Measurements from ENCODE around the gene GIN1. TPM values are rescaled to one million over a fixed set of nuclear protein-coding genes. Genes with fewer than 3 reads are reported as not detected.
"Not testable (repeated sequence)": the region's sequence is repeated elsewhere in the genome, so short reads cannot be mapped to it uniquely, and the experiment has no call there.

GIN1 gene
- total and polyA plus RNA-seq, 10 of the 15 experiments (the other 5 are each of a cell fraction or from before 2014, with no cell fraction given): 3.3 to 9.7 (median 6.8) TPM

- Histone ChIP-seq H3K79me2 (ENCODE audit: control insufficient read depth, insufficient read depth, low read length) (no peaks in the 10 kb centered on the region), H4K20me1 (ENCODE audit: control insufficient read depth, insufficient read depth) (no peaks in the 10 kb centered on the region), H3K27me3 (replicated peaks in 1 of 2; ENCODE audit: control insufficient read depth in 2 of 2, insufficient read depth in 2 of 2, low read length in 1 of 2) (no peaks in the 10 kb centered on the region), H3K4me3 (no peak overlapping the region), H3K9me3 (replicated peaks; ENCODE audit: control insufficient read depth, insufficient read depth, low read length) (peaks cover 1% of the 10 kb centered on the region; the same call in 1 of the 3 replicates), H3K4me1 (ENCODE audit: control insufficient read depth, insufficient read depth, low read length) (no peaks in the 10 kb centered on the region), H2AFZ (ENCODE audit: control insufficient read depth, low read depth, low read length) (no peak overlapping the region), H3K27ac (ENCODE audit: control insufficient read depth, insufficient read depth) (no peak overlapping the region), H3K36me3 (ENCODE audit: control insufficient read depth in 2 of 2, insufficient read depth in 2 of 2, low read length in 1 of 2) (no peaks in the 10 kb centered on the region), H3K9ac (ENCODE audit: control insufficient read depth, insufficient read depth, low read length) (no peak overlapping the region), H3K4me2 (ENCODE audit: control insufficient read depth, insufficient read depth) (no peak overlapping the region)
- POLR2A ChIA-PET: no interaction called here
- DNase-seq (ENCODE audit: low read depth, low spot score): no peak
- RAD21 ChIA-PET (ENCODE audit: unreplicated experiment): no interaction called here
- TF ChIP-seq ELK1 (IDR thresholded peaks at IDR 0.05; ENCODE audit: low read depth, low read length) (no peak), KDM1A (IDR thresholded peaks at IDR 0.05; ENCODE audit: borderline replicate concordance) (no peak), MTA3 (IDR thresholded peaks at IDR 0.05; ENCODE audit: borderline replicate concordance, low read length) (no peak), SUZ12 (IDR thresholded peaks at IDR 0.05; ENCODE audit: unreplicated experiment) (no peak), IRF5 (IDR thresholded peaks at IDR 0.05; ENCODE audit: borderline replicate concordance) (no peak)
- 79% methylated on average over 4 of the region's 4 CpGs for WGBS (ENCODE audit: insufficient coverage, insufficient replicate concordance, low lambda C conversion rate, missing lambda C conversion rate)
- no peak for ATAC-seq
- in situ Hi-C loops (cut with MboI): no loop called here
- CTCF ChIA-PET: no interaction called here
- intact Hi-C loops (cut with micrococcal nuclease; ENCODE audit: unreplicated experiment): no loop called here
- SMC1A ChIA-PET (ENCODE audit: uncharacterized antibody, unreplicated experiment): interaction anchor here (1.0 kb wide), 1 partner anchor 10 kb away, joined by 3 read pairs; no protein-coding TSS in a partner anchor
- BruUV-seq (replicated peaks): no TSS peak
- FAIRE-seq: no peak
Observed at GRCh38 chr5:103079796-103080195, 40.1 kb downstream of the GIN1 start.

GRCh38 chr5:103075442-103075841 lies 44.5 kb downstream of the GIN1 start:
- intact Hi-C loops (cut with micrococcal nuclease; ENCODE audit: unreplicated experiment) (no loop called here), in situ Hi-C loops (cut with MboI) (no loop called here)
- ChIA-PET RAD21 (ENCODE audit: unreplicated experiment) (no interaction called here), SMC1A (ENCODE audit: uncharacterized antibody, unreplicated experiment) (no interaction called here), CTCF (interaction anchor here (0.8 kb wide), 1 partner anchor 394 kb away, joined by 3 read pairs; no protein-coding TSS in a partner anchor), POLR2A (no interaction called here)
- H3K4me2 ChIP-seq (ENCODE audit: control insufficient read depth, insufficient read depth): no peak overlapping the region
- no peak for ATAC-seq
- no peaks in the 10 kb centered on the region for H3K4me1 ChIP-seq (ENCODE audit: control insufficient read depth, insufficient read depth, low read length)
- TF ChIP-seq MTA3 (IDR thresholded peaks at IDR 0.05; ENCODE audit: borderline replicate concordance, low read length): no peak
- no peak overlapping the region for H2AFZ ChIP-seq (ENCODE audit: control insufficient read depth, low read depth, low read length)
- no peak overlapping the region for H3K27ac ChIP-seq (ENCODE audit: control insufficient read depth, insufficient read depth)
- H3K79me2 ChIP-seq (ENCODE audit: control insufficient read depth, insufficient read depth, low read length): no peaks in the 10 kb centered on the region
- peaks cover 2% of the 10 kb centered on the region; the same call in 1 of the 3 replicates for H3K9me3 ChIP-seq (replicated peaks; ENCODE audit: control insufficient read depth, insufficient read depth, low read length)
- H3K36me3 ChIP-seq (ENCODE audit: control insufficient read depth in 2 of 2, insufficient read depth in 2 of 2, low read length in 1 of 2): no peaks in the 10 kb centered on the region
- FAIRE-seq: no peak
- H3K9ac ChIP-seq (ENCODE audit: control insufficient read depth, insufficient read depth, low read length): no peak overlapping the region
- 67% methylated on average over 4 of the region's 4 CpGs for WGBS (ENCODE audit: insufficient coverage, insufficient replicate concordance, low lambda C conversion rate, missing lambda C conversion rate)
- DNase-seq (ENCODE audit: low read depth, low spot score): no peak
- no peak overlapping the region for H3K4me3 ChIP-seq
- no TSS peak for BruUV-seq (replicated peaks)
- no peaks in the 10 kb centered on the region for H4K20me1 ChIP-seq (ENCODE audit: control insufficient read depth, insufficient read depth)
- H3K27me3 ChIP-seq (replicated peaks in 1 of 2; ENCODE audit: control insufficient read depth in 2 of 2, insufficient read depth in 2 of 2, low read length in 1 of 2): no peaks in the 10 kb centered on the region

- CTCF ChIA-PET; POLR2A ChIA-PET; in situ Hi-C loops (cut with MboI): not testable (repeated sequence)
Observed at GRCh38 chr5:103073500-103073899, 46.4 kb downstream of the GIN1 start.

More at GRCh38 chr5:103073500-103073899, 46.4 kb downstream of the GIN1 start:
- H2AFZ ChIP-seq (ENCODE audit: control insufficient read depth, low read depth, low read length); SMC1A ChIA-PET (ENCODE audit: uncharacterized antibody, unreplicated experiment); H3K4me3 ChIP-seq; H3K36me3 ChIP-seq (ENCODE audit: control insufficient read depth in 2 of 2, insufficient read depth in 2 of 2, low read length in 1 of 2); RAD21 ChIA-PET (ENCODE audit: unreplicated experiment); H3K9ac ChIP-seq (ENCODE audit: control insufficient read depth, insufficient read depth, low read length); BruUV-seq (replicated peaks); ATAC-seq; intact Hi-C loops (cut with micrococcal nuclease; ENCODE audit: unreplicated experiment); FAIRE-seq; H3K4me2 ChIP-seq (ENCODE audit: control insufficient read depth, insufficient read depth); H3K79me2 ChIP-seq (ENCODE audit: control insufficient read depth, insufficient read depth, low read length); DNase-seq (ENCODE audit: low read depth, low spot score); H3K4me1 ChIP-seq (ENCODE audit: control insufficient read depth, insufficient read depth, low read length); H3K27ac ChIP-seq (ENCODE audit: control insufficient read depth, insufficient read depth); H4K20me1 ChIP-seq (ENCODE audit: control insufficient read depth, insufficient read depth); H3K9me3 ChIP-seq (replicated peaks; ENCODE audit: control insufficient read depth, insufficient read depth, low read length); H3K27me3 ChIP-seq (replicated peaks in 1 of 2; ENCODE audit: control insufficient read depth in 2 of 2, insufficient read depth in 2 of 2, low read length in 1 of 2): not testable (repeated sequence)
- 11% methylated on average over 4 of the region's 4 CpGs for WGBS (ENCODE audit: insufficient coverage, insufficient replicate concordance, low lambda C conversion rate, missing lambda C conversion rate)
